Fibroblast of mammary gland (primary cell): ENCODE measurements around the gene TOB1.
"Not testable (repeated sequence)": the region's sequence is repeated elsewhere in the genome, so short reads cannot be mapped to it uniquely, and the experiment has no call there.

Experiments
- DNase-seq: peaks from one replicate; pipeline ENCODE4 v3.0.0-alpha.2; 2010; ENCODE audit warnings: low read depth
- H3K4me3 ChIP-seq: 2 replicates; pipeline ENCODE4 v1.5.1; 2011; ENCODE audit warnings: low read depth, mild to moderate bottlenecking, low read length, moderate library complexity; ENCODE audit not compliant: control insufficient read depth
- TF ChIP-seq, protein P1 (sequence below): conservative IDR thresholded peaks from 2 replicates; pipeline ENCODE4 v1.5.1; 2011; ENCODE audit warnings: low read depth, low read length, inconsistent platforms; ENCODE audit not compliant: control insufficient read depth, insufficient read depth

The TOB1 gene

DNA sequence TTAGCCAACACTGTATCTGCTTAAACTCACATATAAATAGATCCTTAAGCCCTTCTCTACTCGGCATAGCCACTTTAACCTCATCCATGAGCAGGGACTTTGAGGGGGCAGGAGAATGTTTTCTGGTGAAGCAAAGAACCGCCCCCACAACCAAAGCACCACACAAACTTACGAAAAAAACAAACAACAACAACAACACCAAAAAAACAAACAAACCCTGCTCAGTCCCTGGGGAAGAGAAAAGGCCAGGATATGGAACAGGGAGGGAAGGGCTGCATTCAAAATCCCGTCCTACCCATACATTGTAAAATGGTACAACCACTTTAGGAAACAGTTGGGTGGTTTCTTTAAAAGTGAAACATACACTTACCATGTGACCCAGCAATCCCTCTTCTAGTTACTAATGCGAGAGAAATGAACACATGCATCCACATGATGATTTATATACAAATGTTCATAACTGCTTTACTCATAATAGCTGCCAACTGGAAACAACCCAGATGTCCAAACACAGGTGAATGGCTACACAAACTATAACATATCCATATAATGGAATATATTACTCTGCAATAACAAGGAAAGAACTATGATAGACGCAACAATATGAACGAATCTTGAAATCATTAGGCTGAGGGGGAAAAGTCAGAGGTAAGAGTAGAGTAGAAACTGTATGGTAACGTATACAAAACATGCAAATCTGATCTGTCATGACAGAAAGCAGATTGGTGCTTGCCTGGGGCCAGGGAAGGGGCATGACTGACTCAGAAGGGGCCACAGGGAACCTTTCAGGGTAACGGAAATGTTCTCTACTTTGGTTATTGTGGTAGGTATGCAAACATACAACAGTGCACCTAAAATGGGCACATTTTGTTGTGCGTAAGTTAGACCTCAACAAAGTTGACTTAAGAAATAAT, 37.7 kb upstream of the TOB1 start:
- TF ChIP-seq, protein P1, sequence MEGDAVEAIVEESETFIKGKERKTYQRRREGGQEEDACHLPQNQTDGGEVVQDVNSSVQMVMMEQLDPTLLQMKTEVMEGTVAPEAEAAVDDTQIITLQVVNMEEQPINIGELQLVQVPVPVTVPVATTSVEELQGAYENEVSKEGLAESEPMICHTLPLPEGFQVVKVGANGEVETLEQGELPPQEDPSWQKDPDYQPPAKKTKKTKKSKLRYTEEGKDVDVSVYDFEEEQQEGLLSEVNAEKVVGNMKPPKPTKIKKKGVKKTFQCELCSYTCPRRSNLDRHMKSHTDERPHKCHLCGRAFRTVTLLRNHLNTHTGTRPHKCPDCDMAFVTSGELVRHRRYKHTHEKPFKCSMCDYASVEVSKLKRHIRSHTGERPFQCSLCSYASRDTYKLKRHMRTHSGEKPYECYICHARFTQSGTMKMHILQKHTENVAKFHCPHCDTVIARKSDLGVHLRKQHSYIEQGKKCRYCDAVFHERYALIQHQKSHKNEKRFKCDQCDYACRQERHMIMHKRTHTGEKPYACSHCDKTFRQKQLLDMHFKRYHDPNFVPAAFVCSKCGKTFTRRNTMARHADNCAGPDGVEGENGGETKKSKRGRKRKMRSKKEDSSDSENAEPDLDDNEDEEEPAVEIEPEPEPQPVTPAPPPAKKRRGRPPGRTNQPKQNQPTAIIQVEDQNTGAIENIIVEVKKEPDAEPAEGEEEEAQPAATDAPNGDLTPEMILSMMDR, result no peak
- peak; percentile 70 for DNase-seq
- H3K4me3 ChIP-seq, result no peak overlapping the region

DNA sequence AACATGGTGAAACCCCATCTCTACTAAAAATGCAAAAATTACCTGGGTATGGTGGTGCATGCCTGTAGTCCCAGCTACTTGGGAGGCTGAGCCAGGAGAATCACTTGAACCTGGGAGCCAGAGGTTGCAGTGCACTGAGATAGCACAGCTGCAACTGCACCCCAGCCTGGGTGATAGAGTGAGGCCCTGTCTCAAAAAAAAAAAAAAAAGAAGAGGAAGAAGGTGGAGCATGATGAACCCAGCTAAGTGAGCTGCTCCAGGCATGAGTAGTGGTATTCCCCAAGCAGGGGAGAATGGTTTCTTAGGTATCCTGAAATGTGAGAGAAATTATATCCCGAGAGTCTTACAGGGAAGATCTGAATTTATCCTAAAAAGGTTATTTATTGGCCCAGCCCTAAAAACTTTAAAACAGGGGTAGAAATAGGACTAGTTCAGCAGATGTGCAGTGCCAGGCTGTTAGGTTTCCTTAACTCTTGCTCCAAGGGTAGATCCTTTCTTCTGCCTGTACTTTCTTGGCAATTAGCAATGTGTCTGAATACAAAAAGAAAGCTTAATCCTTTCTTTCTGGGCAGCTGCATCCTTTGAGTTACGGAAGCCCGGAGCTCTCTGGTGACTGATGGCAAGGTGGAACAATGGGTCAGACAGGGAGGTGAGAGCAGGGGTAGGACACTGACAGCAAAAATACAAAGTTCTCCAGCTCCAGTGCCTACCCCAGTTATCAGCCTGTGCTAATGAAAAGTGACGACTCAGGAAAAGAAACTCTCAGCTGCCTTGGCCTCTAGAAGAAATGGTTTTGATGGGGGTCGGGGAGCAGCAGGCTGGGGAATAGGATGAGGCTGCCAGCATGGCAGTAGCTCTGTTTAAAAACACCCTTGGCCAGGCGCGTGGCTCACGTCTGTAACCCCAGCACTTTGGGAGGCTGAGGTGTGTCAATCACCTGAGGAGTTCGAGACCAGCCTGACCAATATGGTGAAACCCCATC, 36.5 kb upstream of the TOB1 start:
- H3K4me3 ChIP-seq, result no peak overlapping the region
- TF ChIP-seq, protein P1, result no peak
- no peak for DNase-seq

DNA sequence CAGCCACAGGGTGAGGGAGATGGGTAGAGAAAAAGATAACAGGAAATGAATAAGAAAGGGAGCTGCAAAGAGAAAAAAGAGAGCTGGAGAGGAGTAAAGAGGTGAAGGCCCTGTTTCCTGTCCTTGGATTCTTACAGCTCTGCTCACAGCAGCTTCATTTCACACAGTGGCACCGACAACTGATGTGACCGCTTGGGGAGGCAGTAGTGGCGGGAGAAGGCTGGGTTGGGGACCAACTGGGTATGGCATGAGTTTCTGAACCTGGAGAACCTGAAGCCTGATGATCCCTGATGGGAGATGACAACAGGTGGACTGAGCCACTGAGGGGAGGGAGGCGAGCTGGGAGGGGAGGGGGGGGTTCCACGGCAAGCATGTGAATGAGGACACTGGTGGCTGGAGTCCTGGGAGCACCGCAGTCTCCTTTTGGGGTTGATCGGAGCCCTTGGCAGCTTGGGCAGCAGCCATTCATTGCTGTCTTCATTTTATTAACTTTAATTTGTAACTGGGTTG, 34.3 kb upstream of the TOB1 start:
- TF ChIP-seq, protein P1, result no peak
- H3K4me3 ChIP-seq, result no peak overlapping the region
- DNase-seq, result no peak

DNA sequence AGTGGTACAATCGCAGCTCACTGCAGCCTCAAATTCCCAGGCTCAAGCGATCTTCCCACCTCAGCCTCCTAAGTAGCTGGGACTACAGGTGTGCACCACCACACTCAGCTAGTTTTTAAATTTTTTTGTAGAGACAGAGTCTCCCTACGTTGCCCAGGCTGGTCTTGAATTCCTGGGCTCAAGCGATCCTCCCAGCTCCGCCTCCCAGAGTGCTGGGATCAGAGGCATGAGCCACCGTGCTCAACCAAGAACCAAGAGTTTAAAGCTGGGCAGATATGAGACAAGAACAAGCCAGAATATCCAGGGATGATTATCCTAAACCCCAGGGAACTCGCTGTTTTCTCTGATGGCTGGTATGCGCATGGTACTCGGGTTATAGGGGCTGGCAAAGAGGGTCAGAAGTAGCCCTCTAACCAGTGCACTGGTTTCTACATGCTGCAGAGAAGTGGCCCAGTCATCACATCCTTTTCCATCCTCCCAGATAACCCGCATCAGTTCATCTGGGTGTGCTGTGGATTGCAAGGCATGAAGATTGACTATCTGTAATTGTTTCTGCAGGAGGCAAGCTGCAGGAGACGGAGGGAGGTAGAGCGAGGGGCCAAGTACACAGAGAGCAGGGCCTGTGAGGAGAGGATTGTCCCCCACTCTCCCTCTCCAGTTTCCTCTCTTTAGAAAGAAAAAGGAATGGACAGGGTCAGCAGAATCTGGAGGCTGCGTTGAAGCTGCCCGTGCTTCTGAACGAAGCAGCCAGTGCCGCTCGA, 33.6 kb upstream of the TOB1 start:
- H3K4me3 ChIP-seq, result no peak overlapping the region
- DNase-seq, result no peak
- TF ChIP-seq, protein P1, result no peak

DNA sequence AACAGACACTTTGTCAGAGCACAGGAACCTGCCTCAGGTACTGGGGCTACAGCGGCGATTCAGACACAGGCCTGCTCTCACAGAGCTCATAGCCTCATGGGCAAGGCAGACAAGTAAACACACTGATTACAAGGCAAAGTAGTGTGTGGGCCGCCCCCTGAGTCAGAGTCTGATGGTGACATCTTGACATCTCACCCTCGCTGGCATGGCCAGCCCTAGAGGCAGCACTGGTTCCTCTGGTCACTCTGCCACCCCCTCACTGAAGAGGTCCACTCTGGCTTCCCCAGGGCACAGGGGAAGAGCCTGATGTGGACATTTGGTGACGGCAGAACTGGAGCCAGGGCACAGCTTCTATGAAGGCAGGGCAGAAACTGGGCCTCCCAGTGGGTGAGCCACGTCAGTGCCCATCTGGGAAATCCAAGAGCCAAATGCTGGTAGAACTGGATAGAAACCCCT, 32.9 kb upstream of the TOB1 start:
- TF ChIP-seq, protein P1, result no peak
- no peak for DNase-seq
- H3K4me3 ChIP-seq, result no peak overlapping the region

DNA sequence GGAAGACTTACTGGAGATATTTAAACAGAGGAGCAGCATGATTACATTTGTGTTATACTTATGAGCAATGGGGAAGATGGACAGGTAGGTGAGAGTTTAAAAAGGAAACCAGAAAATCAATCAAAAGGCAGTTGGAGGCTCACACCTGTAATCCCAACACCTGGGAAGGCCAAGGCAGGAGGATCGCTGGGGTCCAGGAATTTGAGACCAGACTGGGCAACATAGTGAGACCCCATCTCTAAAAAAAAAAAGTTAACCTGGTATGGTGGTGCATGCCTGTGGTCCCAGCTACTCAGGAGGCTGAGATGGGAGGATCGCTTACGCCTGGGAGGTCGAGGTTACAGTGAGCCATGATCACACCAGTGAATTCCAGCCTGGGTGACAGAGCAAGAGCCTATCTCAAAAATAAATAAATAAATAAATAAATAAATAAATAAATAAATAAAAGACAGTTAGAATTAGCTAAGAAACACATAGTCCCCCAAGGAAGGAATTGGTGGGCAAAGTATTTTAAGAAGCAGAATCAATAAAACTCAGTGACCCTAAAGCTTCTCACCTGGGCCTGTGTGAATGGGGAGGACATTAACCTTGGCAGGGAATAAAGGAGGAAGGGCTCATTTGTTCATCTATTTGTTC, 32.3 kb upstream of the TOB1 start:
- TF ChIP-seq, protein P1, result no peak
- no peak for DNase-seq
- no peak overlapping the region for H3K4me3 ChIP-seq

DNA sequence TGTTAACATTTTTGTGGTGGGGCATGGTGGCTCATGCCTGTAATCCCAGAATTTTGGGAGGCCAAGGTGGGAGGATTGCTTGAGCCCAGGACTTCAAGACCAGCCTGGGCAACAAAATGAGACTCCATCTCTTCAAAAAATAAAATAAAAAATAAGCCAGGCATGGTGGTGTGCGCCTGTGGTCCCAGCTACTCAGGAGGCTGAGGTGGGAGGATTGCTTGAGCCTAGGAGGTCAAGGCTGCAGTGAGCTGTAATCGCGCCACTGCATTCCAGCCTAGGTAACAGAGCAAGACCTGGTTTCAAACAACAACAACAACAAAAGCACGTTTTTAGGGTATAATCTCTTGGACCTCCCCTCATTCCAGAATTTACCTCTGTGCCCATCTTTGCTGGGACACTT, 28.4 kb upstream of the TOB1 start:
- DNase-seq, result not testable (repeated sequence)

More for the DNA sequence above, 28.4 kb upstream of the TOB1 start:
- H3K4me3 ChIP-seq, result not testable (repeated sequence)
